Trophoblast cell (in vitro differentiated cells and primary cell): Measurements from ENCODE around the gene RAB22A.
A peak's percentile ranks its signal among the peaks of the same experiment; 100 is the strongest.

ENCODE experiments used
- DNase-seq, 2 donors: peaks; one replicate each; pipeline ENCODE4 v3.0.0-alpha.2; 2016
- H2AFZ ChIP-seq: 2 replicates; pipeline ENCODE4 v1.6.1; 2013; ENCODE audit warnings: low read length, moderate library complexity, mild to moderate bottlenecking; ENCODE audit not compliant: insufficient read depth, poor library complexity
- H2AK5ac ChIP-seq: 2 replicates; pipeline ENCODE4 v1.6.1; 2013; ENCODE audit warnings: mild to moderate bottlenecking, low read length
- H2BK120ac ChIP-seq: 2 replicates; pipeline ENCODE4 v1.6.1; 2013; ENCODE audit warnings: low read length, mild to moderate bottlenecking, moderate library complexity; ENCODE audit not compliant: insufficient read depth, poor library complexity
- H2BK12ac ChIP-seq: 2 replicates; pipeline ENCODE4 v1.6.1; 2013; ENCODE audit warnings: mild to moderate bottlenecking, low read length, moderate library complexity
- H2BK5ac ChIP-seq: 2 replicates; pipeline ENCODE4 v1.6.1; 2013; ENCODE audit warnings: low read length, low read depth, moderate library complexity, mild to moderate bottlenecking; ENCODE audit not compliant: poor library complexity
- H3K14ac ChIP-seq: 2 replicates; pipeline ENCODE4 v1.6.1; 2013; ENCODE audit warnings: mild to moderate bottlenecking, low read length
- H3K18ac ChIP-seq: 2 replicates; pipeline ENCODE4 v1.6.1; 2013; ENCODE audit warnings: mild to moderate bottlenecking, low read length
- H3K23ac ChIP-seq: 2 replicates; pipeline ENCODE4 v1.6.1; 2013; ENCODE audit warnings: low read length
- H3K27ac ChIP-seq: 2 replicates; pipeline ENCODE4 v1.5.1; 2013; ENCODE audit warnings: low read depth, mild to moderate bottlenecking, inconsistent platforms, low read length, moderate library complexity
- H3K27me3 ChIP-seq: 2 replicates; pipeline ENCODE4 v1.6.1; 2013; ENCODE audit warnings: inconsistent platforms, mild to moderate bottlenecking, low read length, moderate library complexity; ENCODE audit not compliant: insufficient read depth
- H3K36me3 ChIP-seq, 2 experiments: 1 replicate in 1 of 2; 2 replicates in 1 of 2; pipeline ENCODE4 v1.6.1; 2013; ENCODE audit warnings: low read length in 2 of 2, mild to moderate bottlenecking in 2 of 2, moderate library complexity in 1 of 2; ENCODE audit not compliant: insufficient read depth in 2 of 2, control insufficient read depth in 1 of 2
- H3K4ac ChIP-seq: 2 replicates; pipeline ENCODE4 v1.6.1; 2013; ENCODE audit warnings: low read depth, mild to moderate bottlenecking, low read length, moderate library complexity
- H3K4me1 ChIP-seq, 2 experiments: 1 replicate in 1 of 2; 2 replicates in 1 of 2; pipeline ENCODE4 v1.6.1; 2013; ENCODE audit warnings: low read length in 2 of 2, mild to moderate bottlenecking in 2 of 2, moderate library complexity in 1 of 2; ENCODE audit not compliant: insufficient read depth in 2 of 2, control insufficient read depth in 1 of 2
- H3K4me2 ChIP-seq: 2 replicates; pipeline ENCODE4 v1.6.1; 2013; ENCODE audit warnings: inconsistent platforms, mild to moderate bottlenecking, low read length, moderate library complexity
- H3K4me3 ChIP-seq: 2 replicates; pipeline ENCODE4 v1.5.1; 2013; ENCODE audit warnings: mild to moderate bottlenecking, low read depth, low read length, inconsistent platforms
- H3K79me1 ChIP-seq: one replicate; pipeline ENCODE4 v1.6.1; 2013; ENCODE audit warnings: low read length
- H3K79me2 ChIP-seq: 2 replicates; pipeline ENCODE4 v1.6.1; 2013; ENCODE audit warnings: low read length, mild to moderate bottlenecking; ENCODE audit not compliant: control insufficient read depth, insufficient read depth, poor library complexity
- H3K9ac ChIP-seq: 2 replicates; pipeline ENCODE4 v1.6.1; 2013; ENCODE audit warnings: mild to moderate bottlenecking, low read length
- H3K9me3 ChIP-seq: 2 replicates; pipeline ENCODE4 v1.6.1; 2013; ENCODE audit warnings: low read depth, mild to moderate bottlenecking, control low read depth, inconsistent platforms, low read length; ENCODE audit not compliant: insufficient read depth
- H4K12ac ChIP-seq: 2 replicates; pipeline ENCODE4 v1.6.1; 2013; ENCODE audit warnings: low read depth, mild to moderate bottlenecking, low read length, moderate library complexity
- H4K8ac ChIP-seq: 2 replicates; pipeline ENCODE4 v1.6.1; 2013; ENCODE audit warnings: low read depth, mild to moderate bottlenecking, low read length, moderate library complexity
- H4K91ac ChIP-seq: one replicate; pipeline ENCODE4 v1.6.1; 2013; ENCODE audit warnings: low read depth, mild to moderate bottlenecking, low read length, moderate library complexity
- WGBS: extraction: QIAGEN DNeasy Blood & Tissue Kit; methylation state at CpG from one replicate; pipeline ENCODE4 v1.1.7; 2013; ENCODE audit warnings: missing lambda C conversion rate; ENCODE audit not compliant: insufficient read length, insufficient coverage; ENCODE audit errors: extremely low coverage; 5-methylcytosine and 5-hydroxymethylcytosine counted together

Gene RAB22A

DNA sequence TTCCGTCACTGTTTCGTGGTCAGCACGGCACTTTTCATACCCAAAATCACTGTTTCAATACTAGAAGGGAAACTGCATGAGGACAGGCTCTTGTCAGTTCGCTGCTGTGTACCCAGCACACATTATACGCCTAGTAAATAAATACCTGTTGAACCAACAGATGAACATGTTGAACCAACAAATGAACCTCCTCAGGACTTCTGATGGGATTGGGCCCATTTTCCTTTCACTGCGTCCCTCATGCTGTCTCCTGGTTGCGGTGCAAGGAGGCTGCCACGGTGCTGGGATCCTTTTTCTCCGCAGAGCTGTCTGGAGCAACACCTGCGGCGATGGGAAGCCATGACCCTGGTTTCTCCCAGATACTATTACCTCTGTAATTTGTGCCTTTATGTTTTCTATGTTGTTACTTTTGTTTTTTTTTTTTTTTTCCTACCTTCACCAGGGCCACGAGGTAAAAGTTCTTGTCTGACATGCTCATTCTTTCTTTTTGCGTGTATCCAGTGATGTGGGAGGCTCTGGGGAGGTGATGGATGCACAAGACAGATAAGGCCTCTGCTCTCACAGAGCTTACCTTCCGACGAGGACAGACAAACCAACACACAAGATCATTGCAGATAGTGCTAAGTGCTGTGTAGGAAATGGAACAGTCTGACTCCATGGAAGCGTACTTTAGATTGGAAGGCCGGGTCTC, 80.6 kb downstream of the RAB22A start:
- H3K9me3 ChIP-seq, result no peaks in the 10 kb centered on the region
- peaks cover 2 to 9% of the 10 kb centered on the region in 2 experiments for H3K4me1 ChIP-seq
- peak overlapping the region; percentile 97 for H3K4ac ChIP-seq
- peak overlapping the region; percentile 88 for H2BK120ac ChIP-seq
- H4K8ac ChIP-seq, result peak overlapping the region; percentile 99
- H3K27ac ChIP-seq, result no peak overlapping the region
- peak overlapping the region; percentile 97 for H4K12ac ChIP-seq
- peak overlapping the region; percentile 91 for H3K4me2 ChIP-seq
- H4K91ac ChIP-seq, result peak overlapping the region; percentile 97
- H2BK5ac ChIP-seq, result peak overlapping the region; percentile 92
- WGBS, result no CpG with 5 or more reads among the region's 17 CpGs
- no peaks in the 10 kb centered on the region for H3K36me3 ChIP-seq
- peak overlapping the region; percentile 61 for H2AK5ac ChIP-seq
- H3K79me2 ChIP-seq, result peaks cover 16% of the 10 kb centered on the region
- DNase-seq, result no peak
- H2BK12ac ChIP-seq, result no peak overlapping the region
- H3K27me3 ChIP-seq, result no peaks in the 10 kb centered on the region
- H2AFZ ChIP-seq, result peak overlapping the region; percentile 14
- H3K23ac ChIP-seq, result no peak overlapping the region
- H3K9ac ChIP-seq, result peak overlapping the region; percentile 100
- H3K18ac ChIP-seq, result peak overlapping the region; percentile 99
- peak overlapping the region; percentile 93 for H3K4me3 ChIP-seq
- peaks cover 7% of the 10 kb centered on the region for H3K79me1 ChIP-seq
- peak overlapping the region; percentile 99 for H3K14ac ChIP-seq

DNA sequence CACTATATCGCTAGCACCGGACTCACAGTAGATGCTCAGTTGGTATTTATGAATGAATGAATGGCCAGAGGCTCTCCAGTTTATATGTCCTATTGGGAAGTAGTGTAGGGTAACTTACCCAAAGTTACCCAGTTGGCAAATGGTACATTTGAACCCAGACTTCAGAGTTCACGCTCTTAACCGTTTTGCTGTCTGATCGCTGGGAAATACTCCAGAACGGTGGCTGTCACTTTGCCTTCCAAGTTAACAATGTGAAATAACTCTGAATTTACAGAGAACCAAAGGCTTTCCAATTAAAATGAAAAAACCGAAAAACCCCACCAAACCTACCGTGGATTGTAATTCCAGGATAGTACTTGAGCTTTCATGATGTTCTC, 81.1 kb downstream of the RAB22A start:
- Histone ChIP-seq H2BK12ac (no peak overlapping the region), H3K14ac (no peak overlapping the region)

DNA sequence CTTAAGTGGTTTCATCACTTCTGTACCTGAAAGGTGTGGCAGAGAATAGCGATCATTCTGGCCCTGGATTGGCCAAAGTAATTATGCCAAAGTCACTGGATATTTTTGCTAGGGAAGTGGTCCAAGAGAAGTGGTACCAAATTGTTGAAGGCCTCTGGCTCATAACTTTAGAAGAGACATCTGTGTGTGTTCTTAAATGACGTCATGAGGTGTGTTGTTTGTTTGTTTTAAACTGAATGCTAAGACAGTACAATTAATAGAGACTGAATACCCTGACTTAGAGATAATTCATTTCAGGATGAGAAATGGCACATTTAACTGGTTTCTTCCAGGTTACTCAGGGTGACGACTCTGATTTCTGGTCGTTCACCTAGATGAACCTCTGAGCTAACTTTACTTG, 82.8 kb downstream of the RAB22A start:
- no peak for DNase-seq
- Histone ChIP-seq H3K9ac (no peak overlapping the region), H2AK5ac (no peak overlapping the region), H2BK120ac (no peak overlapping the region), H3K9me3 (no peaks in the 10 kb centered on the region), H4K91ac (no peak overlapping the region), H3K4me1 (peaks cover 2 to 9% of the 10 kb centered on the region in 2 experiments), H2BK12ac (no peak overlapping the region), H3K23ac (no peak overlapping the region), H3K4ac (peak overlapping the region; percentile 86), H3K27me3 (no peaks in the 10 kb centered on the region), H3K79me1 (peaks cover 7% of the 10 kb centered on the region), H3K27ac (no peak overlapping the region), H4K12ac (no peak overlapping the region), H4K8ac (no peak overlapping the region), H3K36me3 (no peaks in the 10 kb centered on the region), H3K4me3 (no peak overlapping the region), H2AFZ (no peak overlapping the region), H2BK5ac (no peak overlapping the region), H3K18ac (no peak overlapping the region), H3K79me2 (peaks cover 18% of the 10 kb centered on the region), H3K14ac (no peak overlapping the region), H3K4me2 (no peak overlapping the region)
- no CpG with 5 or more reads among the region's 4 CpGs for WGBS

More for the DNA sequence above, 81.1 kb downstream of the RAB22A start:
- H2AK5ac ChIP-seq, result no peak overlapping the region
- H4K8ac ChIP-seq, result no peak overlapping the region
- no peak overlapping the region for H2AFZ ChIP-seq
- no peak overlapping the region for H3K9ac ChIP-seq
- peaks cover 16% of the 10 kb centered on the region for H3K79me2 ChIP-seq
- no peaks in the 10 kb centered on the region for H3K27me3 ChIP-seq
- no CpG with 5 or more reads among the region's 8 CpGs for WGBS
- H3K4me1 ChIP-seq, result peaks cover 2 to 9% of the 10 kb centered on the region in 2 experiments
- no peaks in the 10 kb centered on the region for H3K9me3 ChIP-seq
- H3K79me1 ChIP-seq, result peaks cover 7% of the 10 kb centered on the region
- no peak overlapping the region for H3K4me3 ChIP-seq
- no peak overlapping the region for H2BK120ac ChIP-seq
- peak overlapping the region; percentile 16 for H3K4ac ChIP-seq
- H2BK5ac ChIP-seq, result no peak overlapping the region
- no peaks in the 10 kb centered on the region for H3K36me3 ChIP-seq
- H3K4me2 ChIP-seq, result no peak overlapping the region
- H3K27ac ChIP-seq, result no peak overlapping the region
- DNase-seq, result no peak
- H4K12ac ChIP-seq, result no peak overlapping the region
- H3K18ac ChIP-seq, result no peak overlapping the region
- H4K91ac ChIP-seq, result no peak overlapping the region
- H3K23ac ChIP-seq, result no peak overlapping the region

DNA sequence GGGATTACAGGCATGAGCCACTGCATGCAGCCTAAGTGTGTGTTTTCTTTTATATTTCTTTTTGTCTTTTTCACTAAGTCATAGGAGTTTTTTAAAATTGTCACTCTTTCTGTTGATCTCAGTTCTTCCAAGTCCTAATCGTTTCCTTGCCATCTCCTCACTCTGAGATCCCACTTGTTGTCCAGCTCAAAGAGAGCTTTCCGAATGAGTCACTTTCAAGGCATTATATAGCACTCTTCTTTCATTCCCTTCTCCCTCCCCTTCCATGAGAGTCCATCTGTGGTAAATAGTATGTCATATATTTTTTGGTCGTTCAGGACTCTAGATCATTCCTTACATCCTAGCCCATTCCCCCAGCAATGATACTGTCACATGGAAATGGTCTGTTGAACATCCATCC, 83.8 kb downstream of the RAB22A start:
- Histone ChIP-seq H4K91ac (no peak overlapping the region), H3K27ac (no peak overlapping the region), H3K4me2 (no peak overlapping the region), H4K8ac (no peak overlapping the region), H3K79me2 (peaks cover 19% of the 10 kb centered on the region), H2BK12ac (no peak overlapping the region), H3K23ac (no peak overlapping the region), H3K9me3 (no peaks in the 10 kb centered on the region), H3K4me3 (no peak overlapping the region), H3K9ac (no peak overlapping the region), H3K4ac (peak overlapping the region; percentile 41), H2AK5ac (no peak overlapping the region), H2AFZ (no peak overlapping the region), H3K27me3 (no peaks in the 10 kb centered on the region), H4K12ac (no peak overlapping the region), H3K18ac (no peak overlapping the region), H2BK5ac (no peak overlapping the region), H3K14ac (no peak overlapping the region), H3K79me1 (peaks cover 7% of the 10 kb centered on the region), H2BK120ac (no peak overlapping the region), H3K36me3 (no peaks in the 10 kb centered on the region), H3K4me1 (peaks cover 2 to 9% of the 10 kb centered on the region in 2 experiments)
- WGBS, result no CpG with 5 or more reads among the region's 3 CpGs
- peak in 1 of 2 donors; percentile 39 for DNase-seq
